HepG2 (cell line): Measurements from ENCODE around the gene SEMA4A. TPM values are rescaled to one million over a fixed set of nuclear protein-coding genes. Genes with fewer than 3 reads are reported as not detected.

Experiments used
- AFF4 ChIP-seq: sonication (generic); formaldehyde crosslinking; IDR thresholded peaks from 2 replicates; pipeline ENCODE4 v1.4.0; 2020; ENCODE audit warnings: missing genetic modification reagents
- ARID2 ChIP-seq: sonication (generic); formaldehyde crosslinking; IDR thresholded peaks from 2 replicates; pipeline ENCODE4 v1.8.1; 2022; ENCODE audit warnings: mild to moderate bottlenecking, missing genetic modification reagents, borderline replicate concordance
- ARID3A ChIP-seq: IDR thresholded peaks from 2 replicates; pipeline ENCODE4 v1.6.1; 2012; ENCODE audit warnings: low read depth, low read length, improper control_type of control experiment
- EED ChIP-seq: sonication (generic); formaldehyde crosslinking; IDR thresholded peaks from 2 replicates; pipeline ENCODE4 v1.5.0; 2020; ENCODE audit warnings: mild to moderate bottlenecking, missing genetic modification reagents
- EZH2 ChIP-seq: conservative IDR thresholded peaks from 2 replicates; pipeline ENCODE4 v1.6.1; 2012; ENCODE audit warnings: mild to moderate bottlenecking, low read depth, low read length, moderate library complexity
- KLF12 ChIP-seq: sonication (generic); formaldehyde crosslinking; IDR thresholded peaks from 2 replicates; pipeline ENCODE4 v1.4.0; 2020; ENCODE audit warnings: missing genetic modification reagents, borderline replicate concordance
- KLF16 ChIP-seq, 2 experiments: sonication (generic) in 1 of 2; formaldehyde crosslinking in 1 of 2; IDR thresholded peaks; 2 replicates each; pipeline versions ENCODE4 v1.6.1 to v1.8.0; 2016 to 2023; ENCODE audit warnings: missing genetic modification reagents in 2 of 2, missing compliant biosample characterization in 1 of 2
- MIER2 ChIP-seq: IDR thresholded peaks from 2 replicates; pipeline ENCODE4 v1.6.1; 2016; ENCODE audit warnings: missing biosample characterization, missing genetic modification reagents
- SALL1 ChIP-seq: sonication (generic); formaldehyde crosslinking; IDR thresholded peaks from 2 replicates; pipeline ENCODE4 v1.8.0; 2022; ENCODE audit warnings: mild to moderate bottlenecking, missing genetic modification reagents
- UBTF ChIP-seq: sonication (generic); formaldehyde crosslinking; IDR thresholded peaks from 2 replicates; pipeline ENCODE4 v1.4.0; 2020; ENCODE audit warnings: mild to moderate bottlenecking, missing genetic modification reagents
- polyA plus RNA-seq, 8 experiments: library from polyadenylated mRNA; depleted of rRNA in 3 of 8; stranded (reverse) in 7 of 8; unstranded in 1 of 8; fragments of >200 nt; fragmentation: Illumina TruSeq in 4 of 8; extraction: Trizol in 4 of 8; gene quantifications; 2 replicates each; pipeline versions ENCODE4 v1.2.1 to v1.2.3, GENCODE V29; 2011 to 2016; ENCODE audit warnings: low read depth in 4 of 8, missing spikeins in 1 of 8, mixed read lengths in 1 of 8; ENCODE audit not compliant: insufficient read depth in 1 of 8
- total RNA-seq, 5 experiments: library from RNA; depleted of rRNA; stranded (reverse); fragments of >200 nt; fragmentation: Illumina TruSeq; extraction: Trizol; gene quantifications; 2 replicates each; pipeline ENCODE4 v1.2.3, GENCODE V29; 2016; ENCODE audit warnings: low read depth in 1 of 5
- TF ChIP-seq, protein P1 (sequence below): sonication (generic); formaldehyde crosslinking; IDR thresholded peaks from 2 replicates; pipeline ENCODE4 v1.5.1; 2020; ENCODE audit warnings: missing genetic modification reagents, mild to moderate bottlenecking, borderline replicate concordance
- TF ChIP-seq, protein P2 (sequence below): sonication (generic); formaldehyde crosslinking; IDR thresholded peaks from 2 replicates; pipeline ENCODE4 v1.4.0; 2020; ENCODE audit warnings: missing genetic modification reagents, borderline replicate concordance
- TF ChIP-seq, protein P3 (sequence below): sonication (generic); formaldehyde crosslinking; IDR thresholded peaks from 2 replicates; pipeline ENCODE4 v1.8.1; 2023; ENCODE audit warnings: mild to moderate bottlenecking, missing genetic modification reagents

Gene SEMA4A
- total and polyA plus RNA-seq, 2 of the 13 experiments (the other 11 are each of a cell fraction or from before 2014, with no cell fraction given) = 0.09 to 0.20 TPM

GRCh38 chr1:156146020-156146768 lies 7.2 kb upstream of the SEMA4A start (continued):
- no peak for TF ChIP-seq AFF4 (CRISPR knock-in tag)
- peak; percentile 41; the same call in 1 of the 2 replicates for TF ChIP-seq SALL1 (CRISPR knock-in tag)
- peak in 1 of 2 experiments; percentile 55; a peak in 1 of 4 replicates for TF ChIP-seq KLF16 (CRISPR knock-in tag; IDR thresholded peaks at IDR 0.05)
- no peak for TF ChIP-seq EED
- no peak for TF ChIP-seq UBTF (CRISPR knock-in tag)
- TF ChIP-seq ARID3A = 0 out of 2 replicates have a peak, but pooled peaks have one; percentile 25
- TF ChIP-seq, protein P1, sequence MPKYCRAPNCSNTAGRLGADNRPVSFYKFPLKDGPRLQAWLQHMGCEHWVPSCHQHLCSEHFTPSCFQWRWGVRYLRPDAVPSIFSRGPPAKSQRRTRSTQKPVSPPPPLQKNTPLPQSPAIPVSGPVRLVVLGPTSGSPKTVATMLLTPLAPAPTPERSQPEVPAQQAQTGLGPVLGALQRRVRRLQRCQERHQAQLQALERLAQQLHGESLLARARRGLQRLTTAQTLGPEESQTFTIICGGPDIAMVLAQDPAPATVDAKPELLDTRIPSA = no peak
- no peak for TF ChIP-seq KLF12 (CRISPR knock-in tag)
- TF ChIP-seq, protein P2, sequence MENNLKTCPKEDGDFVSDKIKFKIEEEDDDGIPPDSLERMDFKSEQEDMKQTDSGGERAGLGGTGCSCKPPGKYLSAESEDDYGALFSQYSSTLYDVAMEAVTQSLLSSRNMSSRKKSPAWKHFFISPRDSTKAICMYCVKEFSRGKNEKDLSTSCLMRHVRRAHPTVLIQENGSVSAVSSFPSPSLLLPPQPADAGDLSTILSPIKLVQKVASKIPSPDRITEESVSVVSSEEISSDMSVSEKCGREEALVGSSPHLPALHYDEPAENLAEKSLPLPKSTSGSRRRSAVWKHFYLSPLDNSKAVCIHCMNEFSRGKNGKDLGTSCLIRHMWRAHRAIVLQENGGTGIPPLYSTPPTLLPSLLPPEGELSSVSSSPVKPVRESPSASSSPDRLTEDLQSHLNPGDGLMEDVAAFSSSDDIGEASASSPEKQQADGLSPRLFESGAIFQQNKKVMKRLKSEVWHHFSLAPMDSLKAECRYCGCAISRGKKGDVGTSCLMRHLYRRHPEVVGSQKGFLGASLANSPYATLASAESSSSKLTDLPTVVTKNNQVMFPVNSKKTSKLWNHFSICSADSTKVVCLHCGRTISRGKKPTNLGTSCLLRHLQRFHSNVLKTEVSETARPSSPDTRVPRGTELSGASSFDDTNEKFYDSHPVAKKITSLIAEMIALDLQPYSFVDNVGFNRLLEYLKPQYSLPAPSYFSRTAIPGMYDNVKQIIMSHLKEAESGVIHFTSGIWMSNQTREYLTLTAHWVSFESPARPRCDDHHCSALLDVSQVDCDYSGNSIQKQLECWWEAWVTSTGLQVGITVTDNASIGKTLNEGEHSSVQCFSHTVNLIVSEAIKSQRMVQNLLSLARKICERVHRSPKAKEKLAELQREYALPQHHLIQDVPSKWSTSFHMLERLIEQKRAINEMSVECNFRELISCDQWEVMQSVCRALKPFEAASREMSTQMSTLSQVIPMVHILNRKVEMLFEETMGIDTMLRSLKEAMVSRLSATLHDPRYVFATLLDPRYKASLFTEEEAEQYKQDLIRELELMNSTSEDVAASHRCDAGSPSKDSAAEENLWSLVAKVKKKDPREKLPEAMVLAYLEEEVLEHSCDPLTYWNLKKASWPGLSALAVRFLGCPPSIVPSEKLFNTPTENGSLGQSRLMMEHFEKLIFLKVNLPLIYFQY (CRISPR knock-in tag) = 0 out of 2 replicates have a peak, but pooled peaks have one; percentile 11
- no peak for TF ChIP-seq ARID2 (CRISPR knock-in tag)
- TF ChIP-seq MIER2 (CRISPR knock-in tag) = no peak
- TF ChIP-seq, protein P3, sequence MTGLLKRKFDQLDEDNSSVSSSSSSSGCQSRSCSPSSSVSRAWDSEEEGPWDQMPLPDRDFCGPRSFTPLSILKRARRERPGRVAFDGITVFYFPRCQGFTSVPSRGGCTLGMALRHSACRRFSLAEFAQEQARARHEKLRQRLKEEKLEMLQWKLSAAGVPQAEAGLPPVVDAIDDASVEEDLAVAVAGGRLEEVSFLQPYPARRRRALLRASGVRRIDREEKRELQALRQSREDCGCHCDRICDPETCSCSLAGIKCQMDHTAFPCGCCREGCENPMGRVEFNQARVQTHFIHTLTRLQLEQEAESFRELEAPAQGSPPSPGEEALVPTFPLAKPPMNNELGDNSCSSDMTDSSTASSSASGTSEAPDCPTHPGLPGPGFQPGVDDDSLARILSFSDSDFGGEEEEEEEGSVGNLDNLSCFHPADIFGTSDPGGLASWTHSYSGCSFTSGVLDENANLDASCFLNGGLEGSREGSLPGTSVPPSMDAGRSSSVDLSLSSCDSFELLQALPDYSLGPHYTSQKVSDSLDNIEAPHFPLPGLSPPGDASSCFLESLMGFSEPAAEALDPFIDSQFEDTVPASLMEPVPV (CRISPR knock-in tag) = no peak
- no peak for TF ChIP-seq EZH2
